Adipocyte (in vitro differentiated cells): ENCODE results near the gene PPM1L.
A peak's percentile ranks its signal among the peaks of the same experiment; 100 is the strongest.
"Not testable (repeated sequence)": the region's sequence is repeated elsewhere in the genome, so short reads cannot be mapped to it uniquely, and the experiment has no call there.

Source experiments
- DNase-seq: peaks from one replicate; pipeline ENCODE4 v3.0.0-alpha.2; 2015; ENCODE audit warnings: low read depth
- H3K27me3 ChIP-seq: replicated peaks from 2 replicates; pipeline ENCODE4 v1.7.0; 2013; ENCODE audit warnings: mild to moderate bottlenecking, low read length, moderate library complexity; ENCODE audit not compliant: control insufficient read depth, insufficient read depth
- H3K36me3 ChIP-seq: 2 replicates; pipeline ENCODE4 v1.7.0; 2013; ENCODE audit warnings: low read length, mild to moderate bottlenecking, moderate library complexity; ENCODE audit not compliant: control insufficient read depth, insufficient read depth, severe bottlenecking
- H3K4me1 ChIP-seq: 2 replicates; pipeline ENCODE4 v1.7.0; 2013; ENCODE audit warnings: mild to moderate bottlenecking, low read length, moderate library complexity; ENCODE audit not compliant: control insufficient read depth, insufficient read depth
- H3K4me3 ChIP-seq: 2 replicates; pipeline ENCODE4 v1.7.0; 2013; ENCODE audit warnings: mild to moderate bottlenecking, low read length, moderate library complexity
- H3K9ac ChIP-seq: 2 replicates; pipeline ENCODE4 v1.7.0; 2013; ENCODE audit warnings: mild to moderate bottlenecking, low read length, moderate library complexity
- H3K9me3 ChIP-seq: 2 replicates; pipeline ENCODE4 v1.7.0; 2013; ENCODE audit warnings: mild to moderate bottlenecking, low read length, moderate library complexity; ENCODE audit not compliant: control insufficient read depth

Gene PPM1L

GRCh38 chr3:160992712-160993111, 236.7 kb downstream of the PPM1L start:
- H3K9me3 ChIP-seq, result no peaks in the 10 kb centered on the region
- no peak overlapping the region for H3K9ac ChIP-seq
- no peaks in the 10 kb centered on the region for H3K27me3 ChIP-seq
- DNase-seq, result no peak
- no peaks in the 10 kb centered on the region for H3K36me3 ChIP-seq
- no peak overlapping the region for H3K4me3 ChIP-seq
- H3K4me1 ChIP-seq, result no peaks in the 10 kb centered on the region

- Histone ChIP-seq H3K9me3 (no peaks in the 10 kb centered on the region), H3K36me3 (no peaks in the 10 kb centered on the region), H3K9ac (no peak overlapping the region), H3K27me3 (no peaks in the 10 kb centered on the region), H3K4me3 (no peak overlapping the region), H3K4me1 (no peaks in the 10 kb centered on the region)
- DNase-seq, result no peak
Observed at GRCh38 chr3:160996811-160997210, 240.8 kb downstream of the PPM1L start.

GRCh38 chr3:160998581-160998980, 242.6 kb downstream of the PPM1L start:
- Histone ChIP-seq H3K4me1 (no peaks in the 10 kb centered on the region), H3K9me3 (no peaks in the 10 kb centered on the region), H3K27me3 (no peaks in the 10 kb centered on the region), H3K4me3 (no peak overlapping the region), H3K36me3 (no peaks in the 10 kb centered on the region), H3K9ac (no peak overlapping the region)
- no peak for DNase-seq

GRCh38 chr3:160999274-160999673, 243.2 kb downstream of the PPM1L start:
- no peaks in the 10 kb centered on the region for H3K27me3 ChIP-seq
- no peaks in the 10 kb centered on the region for H3K36me3 ChIP-seq
- H3K4me3 ChIP-seq, result no peak overlapping the region
- DNase-seq, result no peak
- no peaks in the 10 kb centered on the region for H3K9me3 ChIP-seq
- no peak overlapping the region for H3K9ac ChIP-seq
- no peaks in the 10 kb centered on the region for H3K4me1 ChIP-seq

GRCh38 chr3:161008086-161008485, 252.1 kb downstream of the PPM1L start:
- no peaks in the 10 kb centered on the region for H3K4me1 ChIP-seq
- no peaks in the 10 kb centered on the region for H3K27me3 ChIP-seq
- DNase-seq, result no peak
- no peaks in the 10 kb centered on the region for H3K36me3 ChIP-seq
- no peak overlapping the region for H3K9ac ChIP-seq
- H3K4me3 ChIP-seq, result no peak overlapping the region
- H3K9me3 ChIP-seq, result no peaks in the 10 kb centered on the region

GRCh38 chr3:161010151-161010550, 254.1 kb downstream of the PPM1L start:
- DNase-seq, H3K9me3 ChIP-seq, H3K9ac ChIP-seq, H3K4me1 ChIP-seq, H3K36me3 ChIP-seq, H3K4me3 ChIP-seq, H3K27me3 ChIP-seq: not testable (repeated sequence)

- DNase-seq, result no peak
- Histone ChIP-seq H3K36me3 (no peaks in the 10 kb centered on the region), H3K9ac (no peak overlapping the region), H3K27me3 (no peaks in the 10 kb centered on the region), H3K9me3 (peaks cover under 1% of the 10 kb centered on the region), H3K4me3 (no peak overlapping the region), H3K4me1 (no peaks in the 10 kb centered on the region)
Observed at GRCh38 chr3:161014843-161015749, 259.1 kb downstream of the PPM1L start.

GRCh38 chr3:161016417-161017313, 260.6 kb downstream of the PPM1L start:
- Histone ChIP-seq H3K9ac (no peak overlapping the region), H3K4me3 (no peak overlapping the region), H3K27me3 (no peaks in the 10 kb centered on the region), H3K9me3 (peaks cover 15% of the 10 kb centered on the region), H3K36me3 (no peaks in the 10 kb centered on the region), H3K4me1 (no peaks in the 10 kb centered on the region)
- peak; percentile 17 for DNase-seq

- no peak overlapping the region for H3K9ac ChIP-seq
- no peaks in the 10 kb centered on the region for H3K27me3 ChIP-seq
- no peak for DNase-seq
- no peaks in the 10 kb centered on the region for H3K4me1 ChIP-seq
- H3K9me3 ChIP-seq, result peaks cover 25% of the 10 kb centered on the region
- no peaks in the 10 kb centered on the region for H3K36me3 ChIP-seq
- H3K4me3 ChIP-seq, result no peak overlapping the region
Observed at GRCh38 chr3:161017971-161018370, 261.9 kb downstream of the PPM1L start.

GRCh38 chr3:161020256-161020655, 264.2 kb downstream of the PPM1L start:
- Histone ChIP-seq H3K4me3 (no peak overlapping the region), H3K36me3 (no peaks in the 10 kb centered on the region), H3K9ac (no peak overlapping the region), H3K27me3 (no peaks in the 10 kb centered on the region), H3K4me1 (no peaks in the 10 kb centered on the region), H3K9me3 (peaks cover 33% of the 10 kb centered on the region)
- no peak for DNase-seq

- Histone ChIP-seq H3K36me3 (no peaks in the 10 kb centered on the region), H3K9ac (no peak overlapping the region), H3K4me1 (no peaks in the 10 kb centered on the region), H3K27me3 (no peaks in the 10 kb centered on the region), H3K4me3 (no peak overlapping the region), H3K9me3 (peaks cover 25% of the 10 kb centered on the region)
- no peak for DNase-seq
Observed at GRCh38 chr3:161025911-161026310, 269.9 kb downstream of the PPM1L start.
